BE2C (cell line): ENCODE measurements around the gene SCARB1.
"Not testable (repeated sequence)": the region's sequence is repeated elsewhere in the genome, so short reads cannot be mapped to it uniquely, and the experiment has no call there.

Experiments used
- DNase-seq: peaks from one replicate; pipeline ENCODE4 v3.0.0-alpha.2; 2020
- H3K27me3 ChIP-seq: fragments of 250-450 bp; sonication (Bioruptor Pico); 2 replicates; pipeline ENCODE4 v1.5.1; 2020; ENCODE audit warnings: mild to moderate bottlenecking
- H3K36me3 ChIP-seq: fragments of 250-450 bp; sonication (Bioruptor Pico); 2 replicates; pipeline ENCODE4 v1.5.1; 2020; ENCODE audit warnings: mild to moderate bottlenecking
- H3K4me1 ChIP-seq: fragments of 250-450 bp; sonication (Bioruptor Pico); 2 replicates; pipeline ENCODE4 v1.5.1; 2020
- H3K4me3 ChIP-seq: 2 replicates; pipeline ENCODE4 v1.5.1; 2011; ENCODE audit warnings: low read depth, low read length
- H3K9me3 ChIP-seq: fragments of 250-450 bp; sonication (Bioruptor Pico); 2 replicates; pipeline ENCODE4 v1.5.1; 2020
- CTCF ChIP-seq: IDR thresholded peaks from 2 replicates; pipeline ENCODE4 v1.5.1; 2012; ENCODE audit warnings: mild to moderate bottlenecking, low read depth, low read length

Gene SCARB1

GRCh38 chr12:124883263-124884130 is 19.8 kb upstream of the SCARB1 start:
- Histone ChIP-seq H3K27me3 (no peaks in the 10 kb centered on the region), H3K4me3 (no peak overlapping the region)
- DNase-seq, result no peak

GRCh38 chr12:124881123-124881522 is 17.5 kb upstream of the SCARB1 start:
- Histone ChIP-seq H3K4me1 (peaks cover 12% of the 10 kb centered on the region), H3K4me3 (no peak overlapping the region), H3K27me3 (no peaks in the 10 kb centered on the region), H3K36me3 (no peaks in the 10 kb centered on the region; the same call in 1 of the 2 replicates), H3K9me3 (no peaks in the 10 kb centered on the region)
- DNase-seq, result no peak
- TF ChIP-seq CTCF, result no peak

More at GRCh38 chr12:124883263-124884130, 19.8 kb upstream of the SCARB1 start:
- no peaks in the 10 kb centered on the region; the same call in 1 of the 2 replicates for H3K36me3 ChIP-seq
- peaks cover 12% of the 10 kb centered on the region for H3K4me1 ChIP-seq
- no peak for TF ChIP-seq CTCF
- H3K9me3 ChIP-seq, result no peaks in the 10 kb centered on the region

GRCh38 chr12:124880335-124880734 is 16.7 kb upstream of the SCARB1 start:
- peaks cover 12% of the 10 kb centered on the region for H3K4me1 ChIP-seq
- not testable (repeated sequence) for H3K4me3 ChIP-seq, DNase-seq, H3K27me3 ChIP-seq, H3K9me3 ChIP-seq, H3K36me3 ChIP-seq

- TF ChIP-seq CTCF, result no peak
- Histone ChIP-seq H3K27me3 (no peaks in the 10 kb centered on the region), H3K4me1 (peaks cover 6% of the 10 kb centered on the region; the same call in 1 of the 2 replicates), H3K4me3 (no peak overlapping the region), H3K9me3 (no peaks in the 10 kb centered on the region), H3K36me3 (no peaks in the 10 kb centered on the region; the same call in 1 of the 2 replicates)
- DNase-seq, result no peak
Observed at GRCh38 chr12:124878795-124879516, 15.3 kb upstream of the SCARB1 start.

GRCh38 chr12:124877423-124877822 is 13.8 kb upstream of the SCARB1 start:
- Histone ChIP-seq H3K4me3 (no peak overlapping the region), H3K27me3 (no peaks in the 10 kb centered on the region), H3K9me3 (no peaks in the 10 kb centered on the region), H3K4me1 (no peaks in the 10 kb centered on the region), H3K36me3 (no peaks in the 10 kb centered on the region)
- TF ChIP-seq CTCF, result no peak
- DNase-seq, result no peak

GRCh38 chr12:124876171-124876570 is 12.5 kb upstream of the SCARB1 start:
- no peaks in the 10 kb centered on the region for H3K4me1 ChIP-seq
- no peaks in the 10 kb centered on the region for H3K27me3 ChIP-seq
- TF ChIP-seq CTCF, result no peak
- DNase-seq, result no peak
- no peak overlapping the region for H3K4me3 ChIP-seq
- H3K36me3 ChIP-seq, result no peaks in the 10 kb centered on the region
- no peaks in the 10 kb centered on the region for H3K9me3 ChIP-seq
